SKM-1 treated with dmso at 0.1 percent for 144 hours (cell line): ENCODE data around the gene RSKR.
"Not testable (repeated sequence)": the region's sequence is repeated elsewhere in the genome, so short reads cannot be mapped to it uniquely, and the experiment has no call there.

Experiments used
- DNase-seq: peaks from one replicate; lab custom pipeline; 2025; ENCODE audit not compliant: unreplicated experiment; lab: John Stamatoyannopoulos, UW

Gene RSKR

GRCh38 chr17:28623696-28624095, 9.7 kb upstream of the RSKR start:
- no peak for DNase-seq

DNA sequence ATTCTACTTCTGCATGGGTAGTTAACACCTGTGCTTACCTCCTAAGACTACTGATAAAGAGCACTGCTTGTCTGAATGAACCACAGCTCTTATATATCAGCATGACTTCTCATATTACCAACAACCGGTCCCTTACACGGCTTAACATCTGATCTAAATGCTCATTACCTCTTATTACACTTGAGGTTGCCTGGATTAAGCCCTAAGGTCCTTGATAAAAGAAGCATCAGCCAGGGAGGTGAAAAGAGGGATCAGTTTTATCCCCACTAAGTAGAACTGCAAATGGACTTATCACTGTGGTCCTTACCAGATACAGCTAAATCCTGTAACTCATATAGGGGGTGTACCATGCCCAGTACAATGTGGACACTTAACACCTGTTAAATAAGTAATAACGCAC, 8.2 kb upstream of the RSKR start:
- no peak for DNase-seq

GRCh38 chr17:28620010-28620409, 6.0 kb upstream of the RSKR start:
- DNase-seq: no peak

- no peak for DNase-seq
These were observed 4.5 kb upstream of the RSKR start for GRCh38 chr17:28618464-28618863.

- no peak for DNase-seq
These were observed 2.3 kb upstream of the RSKR start for GRCh38 chr17:28616281-28616680.

GRCh38 chr17:28615260-28615940, 1.4 kb upstream of the RSKR start:
- DNase-seq: no peak

DNA sequence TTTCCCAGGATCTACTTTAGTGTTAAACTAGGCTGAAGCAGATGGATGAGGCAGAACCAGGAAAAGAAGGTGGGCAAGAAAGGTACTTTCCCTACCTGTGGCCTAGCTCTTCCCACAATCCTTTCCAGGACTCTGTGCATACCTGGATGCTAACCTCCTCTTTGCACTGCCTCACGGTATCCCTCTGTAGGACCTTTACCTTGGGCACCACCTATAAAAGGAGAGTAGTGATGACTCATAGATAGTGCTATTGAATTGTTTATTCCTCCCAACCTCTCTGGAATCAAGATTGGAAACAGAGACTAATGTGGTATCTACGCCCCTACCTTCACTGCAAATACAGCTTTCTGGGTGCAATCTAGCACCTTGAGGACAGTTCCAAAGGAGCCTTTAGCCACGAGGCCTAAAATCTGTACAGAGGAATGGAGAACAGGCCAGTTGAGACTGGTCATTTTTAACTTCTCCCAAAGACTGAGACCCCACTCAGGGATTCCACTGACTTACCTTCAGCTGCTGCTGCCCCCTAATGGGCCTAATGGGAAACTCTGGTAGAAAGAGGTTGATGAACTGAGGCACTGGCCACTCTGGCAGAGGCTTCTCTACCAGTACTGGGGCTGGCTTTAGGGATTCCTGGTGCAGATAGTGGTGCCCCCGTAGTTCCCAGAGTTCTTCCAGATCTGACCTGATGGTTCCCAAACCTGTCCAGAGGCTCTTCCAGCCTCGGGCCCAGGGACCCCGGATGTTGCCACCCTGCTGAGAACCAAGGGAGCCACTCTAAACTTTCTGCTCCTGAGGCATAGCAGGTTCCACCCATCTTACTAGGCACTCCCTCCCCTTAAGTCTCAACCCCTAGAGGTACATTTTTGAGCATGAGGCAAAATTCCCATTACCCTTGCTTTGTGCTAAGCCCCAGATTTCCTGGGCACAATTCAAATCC, 781 bp downstream of the RSKR start:
- DNase-seq: no peak

GRCh38 chr17:28612531-28612930, 1.5 kb downstream of the RSKR start:
- no peak for DNase-seq

DNA sequence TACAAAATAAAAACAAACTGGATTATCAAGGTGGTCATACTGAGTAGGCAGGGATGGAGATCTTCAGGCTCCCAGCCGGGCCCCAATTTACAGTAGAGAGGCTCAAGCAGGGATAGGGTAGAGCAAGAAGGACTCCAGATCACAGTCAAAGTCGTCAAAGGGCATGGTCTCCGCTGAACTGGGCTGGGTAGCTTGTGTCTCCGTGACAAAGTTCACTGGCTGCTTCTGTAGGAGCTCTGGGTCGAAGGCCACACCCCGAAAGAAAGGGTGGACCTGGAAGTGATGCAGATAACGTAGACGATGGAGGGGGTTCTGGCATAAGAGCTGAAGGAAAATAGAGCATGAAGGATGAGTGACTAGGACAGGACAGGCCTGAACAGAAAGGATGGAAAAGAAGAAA, 3.6 kb downstream of the RSKR start:
- DNase-seq: no peak

DNA sequence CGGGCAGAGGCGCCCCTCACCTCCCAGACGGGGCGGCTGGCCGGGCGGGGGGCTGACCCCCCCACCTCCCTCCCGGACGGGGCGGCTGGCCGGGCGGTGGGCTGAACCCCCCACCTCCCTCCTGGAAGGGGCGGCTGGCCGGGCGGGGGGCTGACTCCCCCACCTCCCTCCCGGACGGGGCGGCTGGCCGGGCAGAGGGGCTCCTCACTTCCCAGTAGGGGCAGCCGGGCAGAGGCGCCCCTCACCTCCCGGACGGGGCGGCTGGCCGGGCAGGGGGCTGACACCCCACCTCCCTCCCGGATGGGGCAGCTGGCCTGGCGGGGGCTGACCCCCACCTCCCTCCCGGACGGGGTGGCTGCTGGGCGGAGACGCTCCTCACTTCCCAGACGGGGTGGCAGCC, 10.0 kb downstream of the RSKR start:
- DNase-seq: not testable (repeated sequence)

DNA sequence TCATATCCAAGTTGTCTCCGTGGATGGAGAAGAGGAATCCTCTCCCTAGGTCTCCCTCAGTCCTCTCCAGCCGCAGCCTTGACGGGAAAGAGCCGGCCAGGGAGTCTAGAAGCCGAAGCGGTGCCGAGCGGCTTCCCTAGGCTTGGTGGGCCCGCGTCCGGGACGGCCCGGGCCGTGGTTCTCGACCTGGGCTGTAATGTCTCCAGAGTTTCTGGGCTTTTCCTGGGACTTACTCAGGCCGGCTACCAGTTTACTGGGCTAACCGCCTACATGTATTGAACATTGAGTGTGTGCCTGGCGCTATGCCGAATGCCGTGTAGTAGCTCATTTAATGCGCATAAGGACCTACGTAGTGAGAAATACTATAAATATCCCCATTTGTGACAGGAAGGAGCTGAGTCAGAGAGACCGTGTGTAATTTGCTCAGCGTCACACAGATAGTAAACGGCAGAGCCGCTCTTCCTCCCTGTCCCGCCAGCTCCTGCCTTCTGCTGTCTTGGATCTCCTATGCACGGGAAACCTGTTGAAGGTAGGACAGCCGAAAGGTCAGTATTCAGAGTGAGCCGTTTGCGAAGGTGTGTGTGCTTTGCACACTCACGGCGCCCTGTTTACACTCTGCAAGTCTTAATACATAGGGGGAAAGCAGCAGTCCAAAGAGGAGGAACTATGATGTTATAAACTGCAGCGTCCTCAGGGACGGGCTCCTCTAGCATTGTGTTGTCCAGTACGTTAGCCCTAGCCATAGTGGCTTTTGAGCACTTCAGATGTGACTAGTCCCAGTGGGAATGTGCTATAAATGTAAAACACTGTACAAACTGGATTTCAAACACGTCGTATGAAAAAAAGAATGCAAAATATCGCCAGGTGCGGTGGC, 14.4 kb downstream of the RSKR start:
- peak; percentile 68 for DNase-seq

DNA sequence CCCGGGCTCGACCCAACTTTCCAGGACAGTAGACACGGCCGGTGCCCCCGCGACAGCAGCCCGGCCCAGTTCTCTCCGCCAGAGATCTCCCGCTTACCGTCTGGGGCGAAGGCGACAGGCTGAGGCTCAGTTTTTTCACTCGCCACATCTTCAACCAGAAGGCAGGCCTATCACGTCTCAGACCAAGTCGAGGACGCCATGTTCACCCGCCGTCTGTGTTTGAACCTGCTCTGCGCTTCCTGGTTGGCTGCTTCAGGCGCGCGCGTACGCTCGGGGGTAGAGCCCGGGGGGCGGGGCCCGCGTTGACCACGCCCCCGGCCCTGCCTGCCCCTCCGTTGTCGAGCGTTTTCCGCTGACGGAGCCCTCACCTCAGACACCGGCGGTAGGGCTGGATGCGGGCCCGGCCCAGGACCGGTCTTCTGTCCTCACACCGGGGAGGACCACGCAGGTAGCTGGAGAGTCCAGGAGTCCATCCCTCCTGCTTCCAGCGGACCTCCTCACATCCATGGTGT, 15.1 kb downstream of the RSKR start, which contains the start of gene SPAG5:
Gene SPAG5, minus strand, starts transcription at position 227 of the 512 bp plus-strand sequence. Its CDS starts 79 bp downstream, at position 148.
- peak; percentile 89 for DNase-seq

- peak; percentile 50 for DNase-seq
These were observed 15.6 kb downstream of the RSKR start for GRCh38 chr17:28598389-28598788.

DNA sequence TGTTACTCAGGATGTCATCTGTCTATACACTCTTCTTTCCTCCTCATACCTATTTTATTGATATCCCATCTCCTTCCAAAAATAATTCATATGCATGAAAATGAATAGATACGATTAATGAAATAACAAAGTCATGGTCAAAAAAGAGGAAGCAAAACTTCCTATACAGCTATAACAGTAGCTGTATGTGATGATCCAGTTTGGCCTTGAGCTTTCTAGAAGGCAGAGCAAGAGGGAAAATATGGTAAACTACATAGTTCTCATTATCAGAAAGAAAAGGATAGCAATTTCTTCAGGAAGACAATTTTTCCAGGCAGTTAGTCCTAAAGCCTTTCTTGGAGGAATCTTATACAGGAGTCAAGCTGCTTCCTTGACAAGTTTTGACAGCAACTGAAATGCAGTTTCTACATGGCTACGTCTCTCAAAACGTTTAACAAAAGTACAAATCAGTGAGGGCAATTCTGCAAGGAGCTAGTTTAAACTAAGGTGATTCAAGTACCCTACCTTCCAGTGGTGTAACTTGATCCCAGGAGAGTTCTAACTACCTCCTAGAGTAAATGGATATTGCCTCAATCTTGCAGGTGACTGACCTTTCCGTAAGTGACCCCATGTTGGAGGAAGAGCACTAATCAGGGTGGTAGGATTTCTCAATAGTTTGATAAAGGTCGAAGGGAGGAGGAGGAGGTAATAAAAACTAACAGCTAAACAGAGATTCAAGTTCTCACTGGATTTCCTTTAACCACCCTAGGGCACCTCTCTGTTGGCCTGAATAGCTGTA, 16.2 kb downstream of the RSKR start:
- no peak for DNase-seq

- DNase-seq: no peak
These were observed 21.7 kb downstream of the RSKR start for GRCh38 chr17:28592260-28592659.

- no peak for DNase-seq
These were observed 28.1 kb downstream of the RSKR start for GRCh38 chr17:28585851-28586250.

DNA sequence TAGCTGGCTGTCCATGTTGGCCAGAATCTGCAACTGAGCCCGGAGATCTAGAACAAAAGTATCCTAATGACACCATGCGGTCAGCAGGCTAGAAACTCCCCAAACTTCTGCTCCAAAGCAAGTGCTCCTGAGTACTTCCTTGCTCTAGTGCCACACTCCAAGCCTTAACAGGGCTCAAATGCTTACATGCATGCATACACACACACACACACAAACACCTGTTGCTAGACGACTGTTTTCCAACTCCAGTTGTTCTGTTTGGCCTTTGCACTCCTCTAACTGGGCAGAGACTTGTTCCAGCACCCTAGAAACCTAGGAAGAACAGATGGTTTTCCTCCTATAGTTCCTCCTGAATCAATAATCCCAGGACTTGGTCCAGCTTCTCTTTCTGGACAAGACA, 29.6 kb downstream of the RSKR start:
- no peak for DNase-seq

DNA sequence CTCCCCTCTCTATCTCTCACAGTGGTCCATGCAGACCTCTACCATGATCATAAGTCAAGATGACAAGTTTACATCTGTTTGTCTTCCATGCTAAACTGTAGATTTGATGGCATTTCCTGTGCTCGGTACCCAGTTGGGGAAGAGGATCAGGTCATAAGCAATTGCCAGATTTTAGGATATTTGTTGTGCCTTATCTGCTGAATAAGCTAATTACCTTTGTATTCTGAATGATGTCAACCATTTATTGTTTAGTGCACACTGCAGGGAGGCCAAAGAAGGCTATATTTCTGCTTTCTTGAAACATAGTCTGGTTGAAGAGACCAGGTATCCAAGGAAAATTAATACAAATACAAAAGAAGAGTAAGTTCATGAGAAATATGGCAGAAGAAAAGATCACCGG, 31.5 kb downstream of the RSKR start:
- DNase-seq: no peak

DNA sequence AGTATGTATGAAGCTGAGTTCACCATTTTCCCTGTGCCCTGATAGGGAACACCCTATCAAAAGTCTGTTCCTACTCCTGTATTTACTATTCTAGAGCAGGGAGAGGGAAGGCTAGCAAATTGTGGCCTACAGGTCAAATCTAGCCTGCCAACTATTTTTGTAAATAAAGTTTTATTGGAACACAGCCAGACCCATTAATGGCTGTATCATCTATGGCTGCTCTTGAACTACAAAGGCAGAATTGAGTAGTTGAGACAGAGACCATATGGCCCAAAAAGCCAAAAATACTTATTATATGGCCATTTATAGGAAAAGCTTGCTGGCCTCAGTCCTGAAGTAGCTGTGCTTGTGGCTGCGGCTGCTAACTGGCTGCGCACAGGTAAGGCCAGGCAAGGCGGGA, 33.0 kb downstream of the RSKR start:
- DNase-seq: no peak

- no peak for DNase-seq
These were observed 34.5 kb downstream of the RSKR start for GRCh38 chr17:28579526-28579925.
